GM21786 (cell line): ENCODE measurements around the gene ASS1.

Source experiments
- ATAC-seq: cut with Tn5 transposase; IDR thresholded peaks from one replicate; pipeline ENCODE4 v1.9.1; 2021; ENCODE audit not compliant: unreplicated experiment

The ASS1 gene

GRCh38 chr9:130493021-130493420, 48.3 kb downstream of the ASS1 start:
- ATAC-seq = no peak

- ATAC-seq = no peak
Observed at GRCh38 chr9:130493476-130493875, 48.7 kb downstream of the ASS1 start.

- ATAC-seq = no peak
Observed at GRCh38 chr9:130495067-130495466, 50.3 kb downstream of the ASS1 start.

- no peak for ATAC-seq
Observed at GRCh38 chr9:130497139-130497538, 52.4 kb downstream of the ASS1 start.

GRCh38 chr9:130498298-130498917, 53.6 kb downstream of the ASS1 start:
- no peak for ATAC-seq

GRCh38 chr9:130498918-130499698, 54.3 kb downstream of the ASS1 start:
- no peak for ATAC-seq

GRCh38 chr9:130499804-130500263, 55.1 kb downstream of the ASS1 start:
- ATAC-seq = no peak

GRCh38 chr9:130500340-130501180, 55.8 kb downstream of the ASS1 start:
- no peak for ATAC-seq

- ATAC-seq = no peak
Observed at GRCh38 chr9:130501639-130502038, 56.9 kb downstream of the ASS1 start.

GRCh38 chr9:130508218-130508617, 63.5 kb downstream of the ASS1 start:
- no peak for ATAC-seq

GRCh38 chr9:130512199-130512598, 67.4 kb downstream of the ASS1 start:
- no peak for ATAC-seq

- no peak for ATAC-seq
Observed at GRCh38 chr9:130513078-130513477, 68.3 kb downstream of the ASS1 start.

- ATAC-seq = no peak
Observed at GRCh38 chr9:130518233-130518632, 73.5 kb downstream of the ASS1 start.

- no peak for ATAC-seq
Observed at GRCh38 chr9:130518943-130519799, 74.4 kb downstream of the ASS1 start.

GRCh38 chr9:130519927-130520326, 75.2 kb downstream of the ASS1 start:
- no peak for ATAC-seq

GRCh38 chr9:130521715-130522114, 77.0 kb downstream of the ASS1 start:
- ATAC-seq = no peak

- ATAC-seq = no peak
Observed at GRCh38 chr9:130522233-130522808, 77.6 kb downstream of the ASS1 start.

- no peak for ATAC-seq
Observed at GRCh38 chr9:130523921-130524320, 79.2 kb downstream of the ASS1 start.

GRCh38 chr9:130526193-130526853, 81.6 kb downstream of the ASS1 start:
- ATAC-seq = no peak
